Measurements from ENCODE around the gene LMTK2. TPM values are rescaled to one million over a fixed set of nuclear protein-coding genes. Genes with fewer than 3 reads are reported as not detected.

The LMTK2 gene
- total and polyA plus RNA-seq, 9 donors, result 5.3 to 8.0 (median 7.0) TPM

- Histone ChIP-seq H3K27ac (ENCODE audit: low read length) (no peak overlapping the region), H3K36me3 (ENCODE audit: control insufficient read depth, insufficient read depth, low read length) (peaks cover 30% of the 10 kb centered on the region), H3K4me3 (ENCODE audit: low read length) (no peak overlapping the region), H3K9me3 (replicated peaks; ENCODE audit: control insufficient read depth, low read depth, low read length) (peaks cover 5% of the 10 kb centered on the region), H3K27me3 (ENCODE audit: control insufficient read depth, insufficient read depth, low read length) (no peaks in the 10 kb centered on the region), H3K4me1 (ENCODE audit: control insufficient read depth, insufficient read depth, low read length) (no peaks in the 10 kb centered on the region)
- no peak for DNase-seq
- no CpG with 5 or more reads among the region's 5 CpGs for WGBS (ENCODE audit: insufficient coverage)
Observed at GRCh38 chr7:98199131-98199530, 92.5 kb downstream of the LMTK2 start.

- Histone ChIP-seq H3K4me1 (ENCODE audit: control insufficient read depth, insufficient read depth, low read length) (no peaks in the 10 kb centered on the region), H3K27me3 (ENCODE audit: control insufficient read depth, insufficient read depth, low read length) (no peaks in the 10 kb centered on the region), H3K4me3 (ENCODE audit: low read length) (no peak overlapping the region), H3K27ac (ENCODE audit: low read length) (no peak overlapping the region), H3K9me3 (replicated peaks; ENCODE audit: control insufficient read depth, low read depth, low read length) (peaks cover 5% of the 10 kb centered on the region), H3K36me3 (ENCODE audit: control insufficient read depth, insufficient read depth, low read length) (peaks cover 25% of the 10 kb centered on the region)
- WGBS (ENCODE audit: insufficient coverage), result 100% methylated on average over 3 of the region's 6 CpGs
- DNase-seq, result no peak
Observed at GRCh38 chr7:98200364-98200763, 93.7 kb downstream of the LMTK2 start.

- Histone ChIP-seq H3K9me3 (replicated peaks; ENCODE audit: control insufficient read depth, low read depth, low read length) (peaks cover 5% of the 10 kb centered on the region), H3K27ac (ENCODE audit: low read length) (no peak overlapping the region), H3K4me1 (ENCODE audit: control insufficient read depth, insufficient read depth, low read length) (no peaks in the 10 kb centered on the region), H3K27me3 (ENCODE audit: control insufficient read depth, insufficient read depth, low read length) (no peaks in the 10 kb centered on the region), H3K4me3 (ENCODE audit: low read length) (no peak overlapping the region), H3K36me3 (ENCODE audit: control insufficient read depth, insufficient read depth, low read length) (peaks cover 30% of the 10 kb centered on the region)
- WGBS (ENCODE audit: insufficient coverage), result 75% methylated on average over 12 of the region's 15 CpGs
- DNase-seq, result no peak
Observed at GRCh38 chr7:98202367-98203195, 95.9 kb downstream of the LMTK2 start.

- Histone ChIP-seq H3K4me3 (ENCODE audit: low read length) (no peak overlapping the region), H3K4me1 (ENCODE audit: control insufficient read depth, insufficient read depth, low read length) (no peaks in the 10 kb centered on the region), H3K27ac (ENCODE audit: low read length) (no peak overlapping the region), H3K27me3 (ENCODE audit: control insufficient read depth, insufficient read depth, low read length) (no peaks in the 10 kb centered on the region), H3K9me3 (replicated peaks; ENCODE audit: control insufficient read depth, low read depth, low read length) (peaks cover 3% of the 10 kb centered on the region), H3K36me3 (ENCODE audit: control insufficient read depth, insufficient read depth, low read length) (peaks cover 30% of the 10 kb centered on the region)
- 94% methylated on average over 17 of the region's 28 CpGs for WGBS (ENCODE audit: insufficient coverage)
- no peak for DNase-seq
Observed at GRCh38 chr7:98203261-98203963, 96.8 kb downstream of the LMTK2 start.

GRCh38 chr7:98203964-98204605 lies 97.4 kb downstream of the LMTK2 start:
- H3K27ac ChIP-seq (ENCODE audit: low read length), result no peak overlapping the region
- H3K4me3 ChIP-seq (ENCODE audit: low read length), result no peak overlapping the region
- H3K4me1 ChIP-seq (ENCODE audit: control insufficient read depth, insufficient read depth, low read length), result no peaks in the 10 kb centered on the region
- WGBS (ENCODE audit: insufficient coverage), result 100% methylated on average over 3 of the region's 18 CpGs
- no peaks in the 10 kb centered on the region for H3K27me3 ChIP-seq (ENCODE audit: control insufficient read depth, insufficient read depth, low read length)
- H3K36me3 ChIP-seq (ENCODE audit: control insufficient read depth, insufficient read depth, low read length), result peaks cover 30% of the 10 kb centered on the region
- DNase-seq, result no peak
- H3K9me3 ChIP-seq (replicated peaks; ENCODE audit: control insufficient read depth, low read depth, low read length), result peaks cover under 1% of the 10 kb centered on the region

- H3K4me1 ChIP-seq (ENCODE audit: control insufficient read depth, insufficient read depth, low read length), result no peaks in the 10 kb centered on the region
- H3K27me3 ChIP-seq (ENCODE audit: control insufficient read depth, insufficient read depth, low read length), result no peaks in the 10 kb centered on the region
- H3K27ac ChIP-seq (ENCODE audit: low read length), result no peak overlapping the region
- 82% methylated on average over 6 of the region's 11 CpGs for WGBS (ENCODE audit: insufficient coverage)
- no peak for DNase-seq
- H3K36me3 ChIP-seq (ENCODE audit: control insufficient read depth, insufficient read depth, low read length), result peaks cover 30% of the 10 kb centered on the region
- H3K9me3 ChIP-seq (replicated peaks; ENCODE audit: control insufficient read depth, low read depth, low read length), result no peaks in the 10 kb centered on the region
- H3K4me3 ChIP-seq (ENCODE audit: low read length), result no peak overlapping the region
Observed at GRCh38 chr7:98204670-98205069, 98.0 kb downstream of the LMTK2 start.

GRCh38 chr7:98205162-98205845 lies 98.6 kb downstream of the LMTK2 start:
- 96% methylated on average over 44 of the region's 47 CpGs for WGBS (ENCODE audit: insufficient coverage)
- no peak for DNase-seq
- no peaks in the 10 kb centered on the region for H3K27me3 ChIP-seq (ENCODE audit: control insufficient read depth, insufficient read depth, low read length)
- no peak overlapping the region for H3K4me3 ChIP-seq (ENCODE audit: low read length)
- peaks cover 30% of the 10 kb centered on the region for H3K36me3 ChIP-seq (ENCODE audit: control insufficient read depth, insufficient read depth, low read length)
- no peak overlapping the region for H3K27ac ChIP-seq (ENCODE audit: low read length)
- H3K9me3 ChIP-seq (replicated peaks; ENCODE audit: control insufficient read depth, low read depth, low read length), result no peaks in the 10 kb centered on the region
- H3K4me1 ChIP-seq (ENCODE audit: control insufficient read depth, insufficient read depth, low read length), result no peaks in the 10 kb centered on the region

- H3K4me1 ChIP-seq (ENCODE audit: control insufficient read depth, insufficient read depth, low read length), result peaks cover 3% of the 10 kb centered on the region
- no peak overlapping the region for H3K4me3 ChIP-seq (ENCODE audit: low read length)
- DNase-seq, result no peak
- H3K27ac ChIP-seq (ENCODE audit: low read length), result no peak overlapping the region
- WGBS (ENCODE audit: insufficient coverage), result 88% methylated on average over 38 of the region's 47 CpGs
- H3K36me3 ChIP-seq (ENCODE audit: control insufficient read depth, insufficient read depth, low read length), result peaks cover 30% of the 10 kb centered on the region
- H3K9me3 ChIP-seq (replicated peaks; ENCODE audit: control insufficient read depth, low read depth, low read length), result no peaks in the 10 kb centered on the region
- H3K27me3 ChIP-seq (ENCODE audit: control insufficient read depth, insufficient read depth, low read length), result peaks cover 3% of the 10 kb centered on the region
Observed at GRCh38 chr7:98206451-98207330, 100.0 kb downstream of the LMTK2 start.

- no peak overlapping the region for H3K27ac ChIP-seq (ENCODE audit: low read length)
- 83% methylated on average over 8 of the region's 17 CpGs for WGBS (ENCODE audit: insufficient coverage)
- H3K4me3 ChIP-seq (ENCODE audit: low read length), result no peak overlapping the region
- no peak for DNase-seq
- H3K27me3 ChIP-seq (ENCODE audit: control insufficient read depth, insufficient read depth, low read length), result peaks cover 5% of the 10 kb centered on the region
- H3K4me1 ChIP-seq (ENCODE audit: control insufficient read depth, insufficient read depth, low read length), result peaks cover 3% of the 10 kb centered on the region
- no peaks in the 10 kb centered on the region for H3K9me3 ChIP-seq (replicated peaks; ENCODE audit: control insufficient read depth, low read depth, low read length)
- H3K36me3 ChIP-seq (ENCODE audit: control insufficient read depth, insufficient read depth, low read length), result peaks cover 16% of the 10 kb centered on the region
Observed at GRCh38 chr7:98209166-98209920, 102.7 kb downstream of the LMTK2 start.

Data from muscle of leg (tissue), 11 donors.